ENCODE results near the gene OR10T2.

DNA sequence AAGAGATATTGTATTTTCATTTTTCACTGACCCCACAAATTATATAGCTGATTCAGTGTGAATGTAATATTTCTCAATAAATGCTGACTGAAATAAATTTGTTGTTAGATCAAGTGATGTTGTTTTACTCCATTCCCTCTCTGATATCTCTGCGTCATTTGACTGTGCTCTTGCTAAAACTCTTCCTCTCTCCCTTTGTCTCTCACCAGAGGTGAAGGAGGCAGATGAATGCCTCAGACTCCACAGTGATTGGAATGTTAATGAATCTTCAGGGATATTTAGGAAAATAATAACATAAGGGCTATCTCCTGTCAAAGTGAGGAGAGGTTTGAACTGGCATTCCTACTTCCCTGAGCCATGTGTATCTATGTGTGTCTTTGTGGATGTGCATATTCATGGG is 41.8 kb downstream of the OR10T2 start:
- TF ChIP-seq CTCF (conservative IDR thresholded peaks at IDR 0.05), result no peak
- TF ChIP-seq EZH2 (IDR thresholded peaks at IDR 0.05; ENCODE audit: low read depth), result no peak
